Astrocyte of the spinal cord (primary cell): ENCODE results near the gene UCK1.
A peak's percentile ranks its signal among the peaks of the same experiment; 100 is the strongest.

Experiments used
- DNase-seq: peaks from one replicate; pipeline ENCODE4 v3.0.0; 2011; ENCODE audit warnings: low read depth, low spot score
- H3K4me3 ChIP-seq: 2 replicates; pipeline ENCODE4 v1.5.1; 2011; ENCODE audit warnings: low read depth, mild to moderate bottlenecking, low read length, moderate library complexity
- CTCF ChIP-seq: IDR thresholded peaks from 2 replicates; pipeline ENCODE4 v1.5.1; 2012; ENCODE audit warnings: low read depth, mild to moderate bottlenecking, low read length, inconsistent platforms
- in situ Hi-C: cut with HindIII; loops from 2 replicates; pipeline ENCODE4 v1.10.0; 2017; ENCODE audit warnings: low sequenced_read_pairs

The UCK1 gene

GRCh38 chr9:131565369-131565768 lies 34.3 kb upstream of the UCK1 start:
- no peak for TF ChIP-seq CTCF
- no peak overlapping the region for H3K4me3 ChIP-seq
- DNase-seq: no peak
- in situ Hi-C loops: no loop called here

GRCh38 chr9:131562032-131562959 lies 31.2 kb upstream of the UCK1 start:
- TF ChIP-seq CTCF: no peak
- peak; percentile 12 for DNase-seq
- in situ Hi-C loops: no loop called here
- H3K4me3 ChIP-seq: no peak overlapping the region

DNA sequence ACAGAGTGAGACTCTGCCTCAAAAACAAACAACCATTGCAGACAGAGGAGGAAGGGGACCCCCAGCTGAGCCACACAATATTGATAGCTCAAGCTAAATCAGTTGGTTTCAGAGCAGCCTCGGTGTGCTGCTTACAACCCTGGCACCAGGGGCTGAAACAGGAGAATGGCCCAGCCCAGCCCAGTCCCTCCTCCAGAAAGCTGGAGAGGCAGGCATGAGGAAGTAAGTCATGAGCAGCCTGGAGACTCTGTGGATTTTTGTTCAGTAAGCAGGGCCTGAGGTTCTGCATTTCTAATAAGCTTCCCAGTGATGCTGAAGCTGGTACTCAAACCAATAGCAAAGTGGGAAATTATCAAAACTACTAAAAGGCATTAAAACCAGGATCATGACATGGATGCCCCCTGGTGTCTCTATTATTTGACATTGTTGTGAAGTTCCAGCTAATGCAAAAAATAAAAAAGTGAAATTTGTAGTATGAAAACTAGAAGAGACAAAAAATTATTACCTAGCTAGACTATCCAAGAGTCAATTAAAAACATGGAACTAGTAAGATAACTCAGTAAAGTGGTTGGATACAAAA lies 28.4 kb upstream of the UCK1 start:
- no peak for DNase-seq
- H3K4me3 ChIP-seq: no peak overlapping the region
- in situ Hi-C loops: no loop called here
- no peak for TF ChIP-seq CTCF

DNA sequence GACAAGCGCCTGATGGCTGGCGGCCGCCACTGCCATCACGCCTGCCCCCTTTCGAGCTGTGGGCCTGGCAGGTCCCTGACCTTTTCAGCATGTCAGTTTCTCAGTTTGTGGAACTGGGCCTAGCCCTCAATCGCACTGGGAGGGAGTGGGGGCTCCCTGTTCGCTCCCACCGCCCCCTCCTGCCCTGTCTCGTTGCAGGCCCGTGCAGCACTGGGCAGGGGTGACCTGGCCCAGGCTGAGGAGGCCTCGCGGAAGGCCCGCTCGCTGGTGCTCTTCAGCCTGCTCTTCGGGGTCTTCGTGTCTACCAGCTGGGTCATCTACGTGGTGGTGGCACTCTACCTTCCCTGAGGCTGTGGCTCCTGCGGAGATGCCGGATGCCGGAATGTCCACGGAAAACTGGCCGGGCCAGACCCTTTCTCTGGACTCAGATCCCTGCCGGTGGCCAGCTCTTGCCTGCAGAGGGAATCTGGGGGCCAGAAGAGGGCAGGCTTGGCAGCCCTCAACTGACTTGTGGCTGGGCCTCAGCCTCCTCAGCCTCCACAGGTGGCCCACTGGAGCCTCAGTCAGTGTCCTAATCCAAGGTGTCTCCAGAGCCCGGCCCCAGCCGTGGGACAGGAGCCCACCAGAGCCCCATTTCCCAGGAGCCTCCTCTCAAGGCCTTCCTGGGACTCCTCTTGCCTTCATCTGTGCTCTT lies 26.9 kb upstream of the UCK1 start:
- no peak for DNase-seq
- no peak for TF ChIP-seq CTCF
- in situ Hi-C loops: no loop called here
- no peak overlapping the region for H3K4me3 ChIP-seq

DNA sequence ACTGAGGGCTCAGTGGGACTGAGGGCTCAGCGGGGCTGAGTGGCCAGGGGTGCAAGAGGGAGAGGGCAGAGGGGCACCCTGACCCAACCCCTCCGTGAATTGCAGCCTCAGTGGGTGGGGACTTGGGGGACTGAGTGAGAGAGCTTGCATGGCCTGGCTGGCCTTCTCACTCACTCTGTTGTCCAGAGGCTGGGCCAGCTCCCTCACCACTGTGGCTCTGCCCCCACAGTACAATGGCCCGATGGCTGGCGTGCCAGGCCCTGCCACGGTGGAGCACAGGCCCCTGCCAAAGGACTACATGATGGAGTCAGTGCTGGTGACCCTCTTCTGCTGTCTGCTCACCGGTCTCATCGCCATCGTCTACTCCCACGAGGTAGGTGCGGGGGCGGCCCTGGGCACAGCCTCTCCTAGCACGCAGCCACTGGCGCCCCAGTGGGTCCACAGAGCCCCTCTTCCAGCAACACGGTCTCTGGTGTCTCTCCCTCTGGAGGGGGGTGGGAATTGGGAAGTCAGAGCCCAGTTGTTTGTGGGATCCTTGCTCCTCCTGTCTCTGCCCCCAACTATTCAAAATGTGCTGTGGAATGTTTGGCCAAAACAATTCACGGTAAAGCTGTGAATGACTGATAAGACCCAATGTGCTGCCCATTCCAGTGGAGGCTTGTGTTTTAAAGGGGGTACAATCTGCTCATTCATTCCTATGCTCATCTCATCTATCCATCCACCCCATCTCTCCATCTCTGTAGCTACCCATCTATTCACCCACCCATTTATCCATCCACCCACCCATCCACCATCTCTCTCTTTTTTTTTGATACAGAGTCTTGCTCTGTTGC lies 25.0 kb upstream of the UCK1 start:
- DNase-seq: no peak
- TF ChIP-seq CTCF: no peak
- in situ Hi-C loops: no loop called here
- H3K4me3 ChIP-seq: no peak overlapping the region

DNA sequence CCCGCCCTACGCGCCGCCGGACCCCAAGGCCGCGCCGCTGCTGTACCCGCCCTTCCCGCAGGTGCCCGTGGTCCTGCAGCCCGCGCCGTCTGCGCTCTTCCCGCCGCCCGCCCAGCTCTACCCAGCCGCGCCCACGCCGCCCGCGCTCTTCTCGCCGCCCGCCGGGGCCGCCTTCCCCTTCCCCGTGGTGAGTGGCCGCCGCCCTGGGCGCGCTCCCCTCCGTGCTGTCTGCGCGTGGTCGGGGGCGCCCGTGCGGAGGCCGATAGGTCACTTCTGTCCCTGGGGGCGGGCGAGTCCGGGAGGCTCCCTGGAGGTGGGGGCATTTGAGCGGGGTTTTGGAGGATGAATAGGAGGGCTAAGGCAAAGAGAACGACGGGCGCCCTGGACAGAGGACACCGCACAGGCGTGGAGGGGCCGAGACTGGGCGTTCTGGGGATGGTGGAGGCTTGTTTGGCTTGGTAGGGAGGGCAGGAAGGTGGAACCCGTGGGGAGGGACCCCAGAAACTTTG lies 23.8 kb upstream of the UCK1 start:
- in situ Hi-C loops: no loop called here
- H3K4me3 ChIP-seq: no peak overlapping the region
- TF ChIP-seq CTCF: no peak
- DNase-seq: no peak
